ENCODE measurements around the gene LYRM7. TPM values are rescaled to one million over a fixed set of nuclear protein-coding genes. Genes with fewer than 3 reads are reported as not detected.

LYRM7 gene
- total RNA-seq, 5 donors from 2014 or later (not counting 1 experiment from before 2014, with no cell fraction given) = 7.5 to 17.0 (median 12.9) TPM

DNA sequence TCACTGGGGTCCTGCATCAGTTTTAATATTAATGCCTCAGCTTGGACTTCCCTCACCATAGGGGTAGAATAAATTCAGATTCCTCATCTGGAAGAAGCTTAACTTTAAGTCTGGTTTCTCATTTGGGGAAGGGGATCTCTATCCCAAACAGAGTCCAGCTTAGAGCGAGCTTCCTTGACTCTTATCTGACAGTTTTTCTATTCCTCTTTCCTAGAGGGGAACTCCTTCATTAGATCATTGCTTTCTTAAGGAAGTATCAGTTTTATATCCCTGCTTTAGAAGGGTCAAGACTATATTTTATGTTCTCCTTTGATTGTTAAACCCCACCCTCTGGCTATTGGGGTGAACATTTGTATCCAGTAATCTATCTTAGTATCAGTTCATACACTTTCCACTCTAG, 68.9 kb downstream of the LYRM7 start:
- DNase-seq (no peak), ATAC-seq (replicated peaks in 1 of 4) (no peak)
- WGBS (ENCODE audit: insufficient coverage) = no CpG with 5 or more reads among the region's 1 CpG
- ChIA-PET POLR2A (interaction anchor here (0.6 to 1.2 kb wide), 4 partner anchors 11 to 171 kb away, joined by 3 to 4 read pairs (median 3); no protein-coding TSS in a partner anchor), CTCF (no interaction called here)
- Mint-ChIP-seq H3K36me3 (peaks cover 4% of the 10 kb centered on the region), H3K4me3 (no peak overlapping the region), H3K27me3 (no peaks in the 10 kb centered on the region), H3K9me3 (no peaks in the 10 kb centered on the region), H3K27ac (no peak overlapping the region), H3K4me1 (peaks cover 0 to 7% (median 7%) of the 10 kb centered on the region in 3 donors)
- H3K27ac ChIP-seq (ENCODE audit: low read length) = no peak overlapping the region
- H3K4me1 ChIP-seq (ENCODE audit: control insufficient read depth in 1 of 2, extremely low read depth in 1 of 2, insufficient read depth in 2 of 2, low read length in 2 of 2) = no peaks in the 10 kb centered on the region
- no peaks in the 10 kb centered on the region for H3K9me3 ChIP-seq
- H3K36me3 ChIP-seq (ENCODE audit: control insufficient read depth in 2 of 2, extremely low read depth in 1 of 2, insufficient read depth in 1 of 2, low read length in 1 of 2) = no peaks in the 10 kb centered on the region
- no peaks in the 10 kb centered on the region for H3K27me3 ChIP-seq (replicated peaks in 1 of 2; ENCODE audit: control insufficient read depth in 2 of 2, extremely low read depth in 1 of 2, insufficient read depth in 2 of 2, low read length in 1 of 2)
- no peak overlapping the region for H3K4me3 ChIP-seq (ENCODE audit: control insufficient read depth in 1 of 2, extremely low read depth in 1 of 2, low read length in 1 of 2)

DNA sequence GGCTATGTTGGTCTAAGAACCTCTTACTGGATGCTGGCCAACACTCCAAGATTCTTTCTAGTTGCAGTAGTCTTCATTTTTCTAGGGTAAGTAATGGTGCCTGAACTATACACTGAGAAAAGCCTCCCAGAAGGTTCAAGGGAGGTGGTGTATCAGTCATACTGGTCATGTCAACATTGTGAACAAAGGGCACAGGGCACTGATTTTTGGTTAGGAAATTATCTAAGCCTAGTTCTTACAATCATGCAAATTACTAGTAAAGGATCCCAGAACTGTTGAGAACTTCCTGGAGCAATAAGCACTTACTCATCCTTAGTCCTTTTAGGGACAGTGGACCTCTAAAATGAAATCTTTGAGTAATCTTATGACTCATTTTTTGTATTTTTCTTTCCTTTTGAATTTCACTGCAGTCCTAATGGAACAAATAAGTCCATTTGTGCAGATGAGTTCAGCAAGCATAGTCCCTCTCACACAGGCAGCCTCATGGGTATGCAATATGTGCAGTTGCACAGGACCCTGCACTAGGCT, 72.0 kb downstream of the LYRM7 start:
- POLR2A ChIA-PET = interaction anchor here in 1 of 2 donors (0.6 kb wide), 1 partner anchor 120 kb away, joined by 6 read pairs; no protein-coding TSS in a partner anchor
- H3K9me3 Mint-ChIP-seq = peaks cover 0 to 5% (median 0%) of the 10 kb centered on the region in 3 donors
- no peak for DNase-seq
- Histone ChIP-seq H3K27me3 (replicated peaks in 1 of 2; ENCODE audit: control insufficient read depth in 2 of 2, extremely low read depth in 1 of 2, insufficient read depth in 2 of 2, low read length in 1 of 2) (no peaks in the 10 kb centered on the region), H3K27ac (ENCODE audit: low read length) (no peak overlapping the region), H3K4me1 (ENCODE audit: control insufficient read depth in 1 of 2, extremely low read depth in 1 of 2, insufficient read depth in 2 of 2, low read length in 2 of 2) (no peaks in the 10 kb centered on the region), H3K9me3 (no peaks in the 10 kb centered on the region), H3K36me3 (ENCODE audit: control insufficient read depth in 2 of 2, extremely low read depth in 1 of 2, insufficient read depth in 1 of 2, low read length in 1 of 2) (no peaks in the 10 kb centered on the region), H3K4me3 (ENCODE audit: control insufficient read depth in 1 of 2, extremely low read depth in 1 of 2, low read length in 1 of 2) (no peak overlapping the region)
- H3K27me3 Mint-ChIP-seq = no peaks in the 10 kb centered on the region
- H3K27ac Mint-ChIP-seq = no peak overlapping the region
- ATAC-seq (replicated peaks in 1 of 4) = no peak
- H3K36me3 Mint-ChIP-seq = peaks cover 6% of the 10 kb centered on the region
- H3K4me1 Mint-ChIP-seq = peaks cover 0 to 7% (median 0%) of the 10 kb centered on the region in 3 donors
- CTCF ChIA-PET = no interaction called here
- H3K4me3 Mint-ChIP-seq = no peak overlapping the region

DNA sequence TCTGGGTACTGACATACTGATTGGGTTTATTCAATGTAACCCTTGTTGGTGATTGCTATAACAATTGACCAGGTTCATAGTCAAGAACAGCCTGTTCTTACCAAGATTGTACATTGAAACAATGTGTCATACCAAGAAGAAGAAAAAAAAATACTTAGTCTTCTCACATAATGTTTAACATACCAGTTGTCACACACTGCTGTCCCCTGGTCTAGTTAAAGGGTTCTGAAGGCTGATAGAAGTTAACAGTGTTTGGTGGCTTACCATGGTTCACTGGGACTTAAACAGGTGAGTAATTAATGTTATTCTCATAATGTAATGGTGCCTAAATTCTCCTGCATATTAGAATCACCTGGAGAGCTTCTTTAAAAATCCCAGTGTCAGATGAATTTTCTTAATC, 74.6 kb downstream of the LYRM7 start:
- ATAC-seq (replicated peaks in 1 of 4) (no peak), DNase-seq (no peak)
- peaks cover 0 to 5% (median 0%) of the 10 kb centered on the region in 3 donors for H3K9me3 Mint-ChIP-seq
- H3K36me3 Mint-ChIP-seq = peaks cover 6% of the 10 kb centered on the region
- POLR2A ChIA-PET = interaction anchor here in 1 of 2 donors (1.5 kb wide), 1 partner anchor 19 kb away, joined by 3 read pairs; no protein-coding TSS in a partner anchor
- H3K4me3 ChIP-seq (ENCODE audit: control insufficient read depth in 1 of 2, extremely low read depth in 1 of 2, low read length in 1 of 2) = no peak overlapping the region
- no peaks in the 10 kb centered on the region for H3K27me3 ChIP-seq (replicated peaks in 1 of 2; ENCODE audit: control insufficient read depth in 2 of 2, extremely low read depth in 1 of 2, insufficient read depth in 2 of 2, low read length in 1 of 2)
- H3K4me1 Mint-ChIP-seq = peaks cover 13 to 18% (median 16%) of the 10 kb centered on the region in 3 donors
- H3K27ac Mint-ChIP-seq = no peak overlapping the region
- no peaks in the 10 kb centered on the region for H3K36me3 ChIP-seq (ENCODE audit: control insufficient read depth in 2 of 2, extremely low read depth in 1 of 2, insufficient read depth in 1 of 2, low read length in 1 of 2)
- H3K9me3 ChIP-seq = no peaks in the 10 kb centered on the region
- H3K4me1 ChIP-seq (ENCODE audit: control insufficient read depth in 1 of 2, extremely low read depth in 1 of 2, insufficient read depth in 2 of 2, low read length in 2 of 2) = peaks cover 1 to 4% of the 10 kb centered on the region in 2 experiments
- no peaks in the 10 kb centered on the region for H3K27me3 Mint-ChIP-seq
- CTCF ChIA-PET = no interaction called here
- no peak overlapping the region for H3K27ac ChIP-seq (ENCODE audit: low read length)
- H3K4me3 Mint-ChIP-seq = no peak overlapping the region

DNA sequence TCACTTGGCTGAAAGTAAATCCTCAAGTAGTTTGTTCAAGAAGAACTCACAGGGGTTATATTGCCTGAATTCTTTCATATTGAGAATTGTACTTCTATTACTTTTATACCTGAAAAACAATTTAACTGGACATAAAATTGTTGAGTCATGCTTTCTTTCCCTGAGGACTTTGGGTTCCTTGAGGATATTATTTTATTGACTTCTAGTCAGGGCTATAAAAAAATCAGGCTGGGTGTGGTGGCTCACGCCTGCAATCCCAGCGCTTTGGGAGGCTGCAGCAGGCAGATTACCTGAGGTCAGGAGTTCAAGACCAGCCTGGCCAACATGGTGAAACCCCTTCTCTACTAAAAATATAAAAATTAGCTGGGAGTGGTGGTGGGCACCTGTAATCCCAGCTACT, 75.2 kb downstream of the LYRM7 start:
- ATAC-seq (replicated peaks in 1 of 4) = no peak
- no peaks in the 10 kb centered on the region for H3K36me3 ChIP-seq (ENCODE audit: control insufficient read depth in 2 of 2, extremely low read depth in 1 of 2, insufficient read depth in 1 of 2, low read length in 1 of 2)
- H3K4me1 ChIP-seq (ENCODE audit: control insufficient read depth in 1 of 2, extremely low read depth in 1 of 2, insufficient read depth in 2 of 2, low read length in 2 of 2) = peaks cover 4 to 8% of the 10 kb centered on the region in 2 experiments
- Mint-ChIP-seq H3K27me3 (no peaks in the 10 kb centered on the region), H3K4me3 (no peak overlapping the region), H3K9me3 (peaks cover 0 to 5% (median 0%) of the 10 kb centered on the region in 3 donors), H3K36me3 (peaks cover 6% of the 10 kb centered on the region), H3K4me1 (peaks cover 19 to 23% (median 21%) of the 10 kb centered on the region in 3 donors), H3K27ac (no peak overlapping the region)
- H3K27me3 ChIP-seq (replicated peaks in 1 of 2; ENCODE audit: control insufficient read depth in 2 of 2, extremely low read depth in 1 of 2, insufficient read depth in 2 of 2, low read length in 1 of 2) = no peaks in the 10 kb centered on the region
- no peak overlapping the region for H3K4me3 ChIP-seq (ENCODE audit: control insufficient read depth in 1 of 2, extremely low read depth in 1 of 2, low read length in 1 of 2)
- no peak overlapping the region for H3K27ac ChIP-seq (ENCODE audit: low read length)
- H3K9me3 ChIP-seq = no peaks in the 10 kb centered on the region
- ChIA-PET CTCF (no interaction called here), POLR2A (interaction anchor here in 1 of 2 donors (1.5 kb wide), 1 partner anchor 19 kb away, joined by 3 read pairs; no protein-coding TSS in a partner anchor)
- WGBS (ENCODE audit: insufficient coverage) = no CpG with 5 or more reads among the region's 2 CpGs
- DNase-seq = no peak

DNA sequence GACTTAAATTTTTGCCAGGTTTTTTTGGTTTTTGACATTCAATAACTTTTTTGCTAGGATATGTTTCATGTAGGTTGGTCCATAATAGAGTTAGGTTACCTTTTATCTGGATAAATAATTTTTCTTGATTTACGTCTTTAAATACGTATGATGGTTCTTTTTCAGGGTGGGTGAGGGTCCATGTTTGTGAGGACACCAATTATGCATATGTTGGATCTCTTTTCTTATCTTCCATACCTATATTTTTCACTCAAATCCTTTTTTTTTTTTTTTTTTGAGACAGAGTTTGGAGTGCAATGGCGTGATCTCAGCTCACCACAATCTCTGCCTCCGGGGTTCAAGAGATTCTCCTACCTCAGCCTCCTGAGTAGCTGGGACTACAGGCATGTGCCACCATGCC, 75.8 kb downstream of the LYRM7 start:
- ChIA-PET CTCF (interaction anchor here in 1 of 2 donors (0.6 kb wide), 1 partner anchor 10 kb away, joined by 4 read pairs; no protein-coding TSS in a partner anchor), POLR2A (interaction anchor here in 1 of 2 donors (0.6 kb wide), 1 partner anchor 22 kb away, joined by 5 read pairs; no protein-coding TSS in a partner anchor)
- Histone ChIP-seq H3K9me3 (no peaks in the 10 kb centered on the region), H3K27me3 (replicated peaks in 1 of 2; ENCODE audit: control insufficient read depth in 2 of 2, extremely low read depth in 1 of 2, insufficient read depth in 2 of 2, low read length in 1 of 2) (no peaks in the 10 kb centered on the region), H3K36me3 (ENCODE audit: control insufficient read depth in 2 of 2, extremely low read depth in 1 of 2, insufficient read depth in 1 of 2, low read length in 1 of 2) (no peaks in the 10 kb centered on the region), H3K4me3 (ENCODE audit: control insufficient read depth in 1 of 2, extremely low read depth in 1 of 2, low read length in 1 of 2) (no peak overlapping the region), H3K27ac (ENCODE audit: low read length) (no peak overlapping the region), H3K4me1 (ENCODE audit: control insufficient read depth in 1 of 2, extremely low read depth in 1 of 2, insufficient read depth in 2 of 2, low read length in 2 of 2) (peaks cover 9% of the 10 kb centered on the region in 2 experiments)
- Mint-ChIP-seq H3K27ac (no peak overlapping the region), H3K36me3 (peaks cover 4% of the 10 kb centered on the region), H3K27me3 (no peaks in the 10 kb centered on the region), H3K9me3 (peaks cover 0 to 5% (median 0%) of the 10 kb centered on the region in 3 donors), H3K4me3 (no peak overlapping the region), H3K4me1 (peaks cover 25 to 28% (median 27%) of the 10 kb centered on the region in 3 donors)
- ATAC-seq (replicated peaks in 1 of 4) = no peak
- no peak for DNase-seq
- WGBS (ENCODE audit: insufficient coverage) = no CpG with 5 or more reads among the region's 4 CpGs

DNA sequence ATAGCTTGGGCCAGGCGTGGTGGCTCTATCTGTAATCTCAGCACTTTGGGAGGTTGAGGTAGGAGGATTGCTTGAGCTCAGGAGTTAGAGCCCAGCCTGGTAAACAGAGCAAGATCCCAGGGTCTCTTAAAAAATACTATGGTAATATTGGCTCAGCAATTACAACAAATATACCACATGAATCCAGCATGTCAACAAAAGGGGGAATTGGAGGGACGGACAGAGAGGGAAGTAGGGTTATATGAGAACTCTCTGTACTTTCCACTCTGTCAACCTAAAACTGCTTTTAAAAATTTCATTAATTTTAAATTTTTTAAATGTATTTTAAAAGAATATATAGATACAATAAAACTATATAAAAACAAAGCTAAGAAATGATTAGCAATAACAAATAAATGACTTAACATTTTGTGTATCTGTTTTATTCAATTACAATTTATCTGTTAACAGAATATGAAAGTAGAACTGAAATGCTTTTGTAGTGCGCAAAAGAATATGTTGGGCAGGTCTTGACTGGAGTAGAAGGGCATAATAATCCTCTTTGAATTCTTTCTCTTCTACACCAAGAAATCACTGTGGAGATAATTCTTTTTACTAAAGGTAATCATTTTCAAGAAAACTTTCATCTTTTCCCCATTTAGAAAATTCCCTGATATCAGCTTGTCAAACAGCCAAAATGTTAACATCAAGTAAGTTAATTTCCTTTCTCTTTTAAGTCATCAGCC, 80.2 kb downstream of the LYRM7 start:
- no peak for DNase-seq
- Histone ChIP-seq H3K9me3 (no peaks in the 10 kb centered on the region), H3K27me3 (replicated peaks in 1 of 2; ENCODE audit: control insufficient read depth in 2 of 2, extremely low read depth in 1 of 2, insufficient read depth in 2 of 2, low read length in 1 of 2) (no peaks in the 10 kb centered on the region), H3K27ac (ENCODE audit: low read length) (peak overlapping the region; percentile 98), H3K4me3 (ENCODE audit: control insufficient read depth in 1 of 2, extremely low read depth in 1 of 2, low read length in 1 of 2) (no peak overlapping the region), H3K4me1 (ENCODE audit: control insufficient read depth in 1 of 2, extremely low read depth in 1 of 2, insufficient read depth in 2 of 2, low read length in 2 of 2) (peaks cover 34 to 36% of the 10 kb centered on the region in 2 experiments), H3K36me3 (ENCODE audit: control insufficient read depth in 2 of 2, extremely low read depth in 1 of 2, insufficient read depth in 1 of 2, low read length in 1 of 2) (peaks cover 0 to 2% of the 10 kb centered on the region in 2 donors)
- Mint-ChIP-seq H3K27me3 (no peaks in the 10 kb centered on the region), H3K4me1 (peaks cover 53 to 59% (median 54%) of the 10 kb centered on the region in 3 donors), H3K27ac (peak overlapping the region; percentile 98 to 99), H3K36me3 (peaks cover 2% of the 10 kb centered on the region), H3K4me3 (peak overlapping the region; percentile 74 to 91 (median 75)), H3K9me3 (peaks cover 0 to under 1% (median 0%) of the 10 kb centered on the region in 3 donors)
- CTCF ChIA-PET = interaction anchor here (0.6 to 3.5 kb wide), 12 partner anchors 14 to 167 kb away, joined by 3 to 37 read pairs (median 4); partner anchors contain the start of gene CDC42SE2 (in 1 of the 2)
- no peak for ATAC-seq (replicated peaks in 1 of 4)
- no CpG with 5 or more reads among the region's 3 CpGs for WGBS (ENCODE audit: insufficient coverage)
- POLR2A ChIA-PET = interaction anchor here (0.5 to 6.0 kb wide), 14 partner anchors 8 to 415 kb away, joined by 3 to 84 read pairs (median 3); partner anchors contain the start of gene CDC42SE2 (in 1 of the 2)
